ENCODE measurements around the gene BABAM2.

DNA sequence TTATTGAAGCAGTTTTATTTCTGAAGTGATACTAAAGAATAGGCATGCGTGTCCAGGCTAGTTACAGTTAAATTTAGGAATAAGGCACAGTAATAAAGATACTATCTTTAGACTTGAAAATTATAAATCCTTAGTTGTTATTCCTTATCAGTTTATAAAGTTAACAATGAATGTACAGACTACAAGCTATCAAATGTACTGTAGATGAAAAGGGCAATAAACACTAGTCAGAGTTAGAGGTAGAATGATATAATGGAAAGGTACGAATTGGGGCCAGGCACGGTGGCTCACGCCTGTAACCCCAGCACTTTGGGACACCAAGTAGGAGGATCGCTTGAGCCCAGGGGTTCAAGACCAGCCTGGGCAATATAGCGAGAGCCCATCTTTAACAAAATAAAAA is 4.2 kb upstream of the BABAM2 start:
- TF ChIP-seq ZNF654 (tag by site-specific recombination; IDR thresholded peaks at IDR 0.05; ENCODE audit: low read depth) (no peak), CTCF (tag by site-specific recombination; IDR thresholded peaks at IDR 0.05) (no peak)
- TF ChIP-seq, protein P1, sequence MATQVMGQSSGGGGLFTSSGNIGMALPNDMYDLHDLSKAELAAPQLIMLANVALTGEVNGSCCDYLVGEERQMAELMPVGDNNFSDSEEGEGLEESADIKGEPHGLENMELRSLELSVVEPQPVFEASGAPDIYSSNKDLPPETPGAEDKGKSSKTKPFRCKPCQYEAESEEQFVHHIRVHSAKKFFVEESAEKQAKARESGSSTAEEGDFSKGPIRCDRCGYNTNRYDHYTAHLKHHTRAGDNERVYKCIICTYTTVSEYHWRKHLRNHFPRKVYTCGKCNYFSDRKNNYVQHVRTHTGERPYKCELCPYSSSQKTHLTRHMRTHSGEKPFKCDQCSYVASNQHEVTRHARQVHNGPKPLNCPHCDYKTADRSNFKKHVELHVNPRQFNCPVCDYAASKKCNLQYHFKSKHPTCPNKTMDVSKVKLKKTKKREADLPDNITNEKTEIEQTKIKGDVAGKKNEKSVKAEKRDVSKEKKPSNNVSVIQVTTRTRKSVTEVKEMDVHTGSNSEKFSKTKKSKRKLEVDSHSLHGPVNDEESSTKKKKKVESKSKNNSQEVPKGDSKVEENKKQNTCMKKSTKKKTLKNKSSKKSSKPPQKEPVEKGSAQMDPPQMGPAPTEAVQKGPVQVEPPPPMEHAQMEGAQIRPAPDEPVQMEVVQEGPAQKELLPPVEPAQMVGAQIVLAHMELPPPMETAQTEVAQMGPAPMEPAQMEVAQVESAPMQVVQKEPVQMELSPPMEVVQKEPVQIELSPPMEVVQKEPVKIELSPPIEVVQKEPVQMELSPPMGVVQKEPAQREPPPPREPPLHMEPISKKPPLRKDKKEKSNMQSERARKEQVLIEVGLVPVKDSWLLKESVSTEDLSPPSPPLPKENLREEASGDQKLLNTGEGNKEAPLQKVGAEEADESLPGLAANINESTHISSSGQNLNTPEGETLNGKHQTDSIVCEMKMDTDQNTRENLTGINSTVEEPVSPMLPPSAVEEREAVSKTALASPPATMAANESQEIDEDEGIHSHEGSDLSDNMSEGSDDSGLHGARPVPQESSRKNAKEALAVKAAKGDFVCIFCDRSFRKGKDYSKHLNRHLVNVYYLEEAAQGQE (tag by site-specific recombination; IDR thresholded peaks at IDR 0.05): no peak
